CD1c-positive myeloid dendritic cell (primary cell): ENCODE measurements around the gene ADSS1.
A peak's percentile ranks its signal among the peaks of the same experiment; 100 is the strongest.

Source experiments
- DNase-seq: peaks from one replicate; pipeline ENCODE4 v3.0.0-alpha.2; 2016; ENCODE audit errors: extremely low spot score

Gene ADSS1

DNA sequence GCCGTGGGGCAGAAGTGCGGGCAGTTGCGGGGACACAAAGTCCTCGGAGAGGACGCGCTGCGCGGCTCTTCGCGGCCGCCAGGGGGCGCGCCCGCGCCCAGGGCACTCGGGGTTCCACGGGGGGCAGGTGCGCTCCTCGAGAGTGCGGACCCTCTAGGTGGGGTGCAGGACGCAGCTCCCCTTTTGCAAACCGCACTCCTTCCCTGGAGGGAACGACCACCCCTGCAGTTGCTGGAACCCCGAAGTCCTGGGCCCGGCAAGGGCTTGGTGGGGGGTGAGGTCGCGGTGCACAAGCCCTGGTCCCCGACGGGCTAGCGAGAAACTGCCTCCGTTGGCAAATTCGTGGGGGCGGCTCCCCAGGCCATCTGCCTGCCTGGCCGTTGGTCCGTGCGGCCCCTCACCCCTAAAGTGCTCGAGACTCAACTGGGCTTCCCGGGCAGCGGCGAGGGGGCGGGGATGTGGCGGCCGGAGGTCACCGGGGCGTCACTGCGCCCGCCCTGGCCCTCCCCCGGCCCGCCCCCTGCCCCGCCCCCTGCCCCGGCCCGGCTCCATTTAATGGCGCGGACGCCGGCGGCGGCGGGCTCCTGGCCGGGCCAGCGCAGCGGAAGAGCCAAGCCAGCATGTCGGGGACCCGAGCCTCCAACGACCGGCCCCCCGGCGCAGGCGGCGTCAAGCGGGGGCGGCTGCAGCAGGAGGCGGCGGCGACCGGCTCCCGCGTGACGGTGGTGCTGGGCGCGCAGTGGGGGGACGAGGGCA is at the start of gene ADSS1:
Gene ADSS1 (plus strand): TSS at position 579 of the 756 bp plus-strand sequence. CDS start 42 bp downstream, at position 621.
- DNase-seq, result peak; percentile 65

DNA sequence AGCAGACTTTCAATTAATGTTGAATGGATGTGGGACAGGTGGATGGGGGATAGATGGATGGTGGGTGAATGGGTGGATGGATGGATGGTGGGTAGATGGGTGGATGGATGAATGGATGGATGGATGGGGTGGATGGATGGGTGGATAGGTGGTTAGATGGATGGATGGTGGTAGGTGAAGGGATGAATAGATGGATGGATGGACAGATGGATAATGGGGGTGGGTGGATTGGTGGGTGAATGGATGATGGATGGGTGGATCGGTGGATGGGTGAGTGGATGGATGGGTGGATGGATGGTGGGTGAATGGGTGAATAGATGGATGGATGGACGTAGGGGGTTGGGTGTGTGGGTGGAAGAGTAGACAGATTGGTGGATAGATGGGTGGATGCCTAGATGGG is 48.6 kb upstream of the ADSS1 start:
- no peak for DNase-seq

DNA sequence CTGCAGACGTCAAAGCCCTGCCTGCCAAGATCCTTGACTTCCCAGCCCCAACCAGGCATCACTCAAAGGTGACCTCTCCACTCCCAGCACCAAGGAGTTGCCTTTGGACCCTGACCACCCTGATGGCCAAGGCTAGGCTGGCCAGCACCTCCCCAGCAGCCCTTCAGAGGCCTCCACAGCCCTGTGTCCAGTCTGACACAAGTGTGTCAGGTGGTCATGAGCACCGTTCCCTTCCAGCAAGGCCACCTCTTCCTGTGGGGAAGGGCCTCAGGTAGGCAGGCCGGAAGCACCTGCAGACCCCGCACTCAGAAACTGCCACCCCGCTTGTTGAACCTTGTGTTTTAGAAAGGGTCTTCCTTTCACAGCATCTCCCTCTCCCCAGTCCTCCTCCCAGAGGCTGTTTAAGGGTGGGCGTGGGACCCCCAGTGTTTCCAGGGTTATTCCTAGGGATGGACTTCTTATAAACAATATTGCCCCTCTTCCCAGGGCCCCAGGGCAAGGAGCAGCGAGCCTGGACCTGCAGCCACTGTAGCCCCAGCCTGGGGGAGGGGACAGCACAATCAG is 47.8 kb upstream of the ADSS1 start:
- DNase-seq, result no peak

DNA sequence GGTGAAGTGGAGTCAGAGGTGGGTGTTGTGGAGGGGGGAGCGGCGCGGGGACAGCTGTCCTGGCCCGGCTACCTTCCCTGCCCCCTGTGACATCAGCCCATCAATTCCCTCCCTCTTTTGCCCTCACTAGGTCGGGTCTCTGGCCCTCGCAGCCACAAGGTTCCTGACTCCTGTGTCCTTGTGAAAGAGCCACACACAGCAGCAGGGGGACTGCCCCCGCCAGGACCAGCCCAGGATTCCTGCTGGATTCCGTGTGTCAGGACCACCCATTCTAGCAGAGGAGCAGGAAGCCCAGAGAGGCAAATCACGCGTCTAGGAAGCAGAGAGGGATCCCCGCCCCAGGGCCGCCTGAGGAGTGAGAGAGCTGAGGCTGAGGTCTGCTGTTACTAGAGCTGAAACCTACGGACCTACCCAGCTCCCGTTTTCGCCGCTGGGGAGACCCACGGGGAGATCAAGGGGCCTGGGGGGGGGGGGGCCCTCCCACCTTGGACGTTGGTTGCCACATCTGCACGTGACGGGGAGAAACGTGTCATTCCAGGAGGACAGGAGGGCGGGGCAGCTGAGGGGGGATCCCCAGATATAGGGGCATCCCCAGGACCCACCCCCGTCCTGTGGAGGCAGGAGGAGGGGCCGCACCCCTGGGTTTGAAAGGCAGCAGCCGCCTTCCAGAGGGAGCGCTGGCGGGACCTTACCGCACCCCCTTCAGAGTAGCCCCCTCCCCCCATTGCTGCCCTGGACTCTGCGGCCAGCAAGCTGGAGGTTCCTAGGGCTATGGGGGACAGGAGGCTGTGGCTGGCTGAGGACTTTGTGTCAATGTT is 47.1 kb upstream of the ADSS1 start:
- peak; percentile 50 for DNase-seq

DNA sequence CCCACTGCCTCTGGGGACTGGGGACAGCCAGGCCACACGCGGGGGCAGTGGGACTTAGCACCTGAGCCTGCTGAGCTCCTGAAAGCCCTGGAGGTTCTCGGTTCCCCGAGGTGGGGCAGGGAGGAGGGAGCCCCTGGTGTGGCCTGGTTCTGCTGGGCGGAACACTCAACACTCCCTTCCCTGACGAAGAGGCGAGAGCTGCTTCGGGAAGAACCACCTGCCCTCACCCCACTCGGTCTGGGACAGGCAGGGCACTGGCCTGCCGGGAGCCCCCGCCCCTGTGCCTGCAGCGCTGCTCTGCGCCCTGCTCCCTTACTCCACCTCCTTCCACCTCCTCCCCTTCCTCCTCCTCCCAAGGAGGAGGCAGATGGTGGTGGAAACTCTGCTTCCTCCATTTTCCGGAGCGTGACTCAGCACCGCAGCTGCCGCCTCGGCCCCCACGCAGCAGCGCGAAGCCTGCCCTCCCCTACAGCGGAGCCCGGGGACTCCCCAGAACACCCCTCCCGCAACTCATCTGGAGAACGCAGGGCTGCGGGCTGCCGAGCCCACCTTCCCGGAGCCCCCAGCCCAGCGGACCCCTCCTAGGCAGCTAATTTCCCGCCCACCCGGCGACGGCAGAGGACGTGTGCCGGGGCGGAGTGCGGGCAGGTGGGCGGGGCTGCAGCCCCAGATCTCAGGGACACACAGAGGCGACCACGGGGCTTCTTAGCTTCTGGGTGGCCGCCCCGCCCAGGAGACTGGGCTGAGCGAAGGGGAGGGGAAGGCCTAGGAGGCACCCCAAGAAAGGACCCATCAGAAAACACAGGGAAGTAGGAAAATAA is 46.3 kb upstream of the ADSS1 start:
- DNase-seq, result peak; percentile 93

DNA sequence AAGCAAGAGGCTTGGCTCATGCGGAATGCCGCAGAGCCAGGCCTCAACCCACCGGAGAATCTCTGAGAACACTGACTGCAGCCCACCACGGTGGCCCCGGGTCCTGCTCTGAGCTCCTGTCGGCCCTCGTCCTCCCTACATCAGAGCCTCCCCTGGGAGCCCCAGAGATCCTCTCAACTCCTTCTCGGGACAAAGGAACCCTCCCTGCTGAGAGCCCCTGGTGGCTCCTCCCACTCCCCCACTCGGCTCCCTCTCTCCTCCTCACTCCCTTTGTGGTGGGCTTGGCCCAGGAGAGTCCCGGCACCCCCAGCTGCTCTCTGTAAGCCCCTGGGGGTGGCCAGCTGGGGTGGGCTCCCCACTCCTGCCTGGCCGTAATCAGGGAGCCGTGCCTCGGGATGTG is 45.7 kb upstream of the ADSS1 start:
- no peak for DNase-seq

DNA sequence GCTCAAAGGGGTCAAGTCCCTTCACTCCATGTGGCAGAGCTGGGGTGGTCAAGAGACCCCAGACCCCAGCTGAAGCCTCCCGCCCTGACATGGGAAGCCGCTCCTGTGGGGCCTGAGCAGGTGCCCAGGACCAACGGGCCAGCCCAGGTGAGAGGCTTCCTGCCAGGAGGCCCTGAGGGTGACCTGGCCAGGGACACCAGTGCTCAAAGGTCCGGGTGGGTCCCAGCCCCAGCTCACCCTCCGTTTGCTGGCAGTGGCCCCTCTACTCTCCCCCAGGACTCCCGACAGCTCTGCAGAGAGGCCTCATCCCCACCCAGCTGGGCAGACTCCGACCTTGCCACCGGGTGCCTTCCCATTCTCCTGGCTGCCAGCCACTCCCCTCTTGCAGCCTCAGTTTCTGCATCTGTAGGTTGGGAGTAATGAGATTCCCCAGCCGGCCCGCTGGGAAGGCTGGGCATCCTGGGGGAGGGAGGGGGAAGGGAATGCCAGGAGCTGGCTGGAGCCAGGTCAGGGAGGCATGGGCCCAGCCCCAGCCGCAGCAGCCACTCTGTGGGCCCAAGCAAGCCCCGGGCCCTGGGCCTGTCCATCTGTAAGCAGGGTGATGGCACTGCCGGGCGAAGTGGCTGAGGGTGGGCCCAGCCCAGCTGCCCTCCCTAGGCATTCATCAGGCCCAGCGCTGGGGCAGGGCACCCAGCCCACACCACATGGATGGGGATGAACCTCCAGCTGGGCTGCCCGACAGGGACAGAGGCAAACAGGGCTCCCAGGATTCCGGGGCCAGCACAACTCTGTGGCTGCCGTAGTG is 44.9 kb upstream of the ADSS1 start:
- DNase-seq, result no peak

DNA sequence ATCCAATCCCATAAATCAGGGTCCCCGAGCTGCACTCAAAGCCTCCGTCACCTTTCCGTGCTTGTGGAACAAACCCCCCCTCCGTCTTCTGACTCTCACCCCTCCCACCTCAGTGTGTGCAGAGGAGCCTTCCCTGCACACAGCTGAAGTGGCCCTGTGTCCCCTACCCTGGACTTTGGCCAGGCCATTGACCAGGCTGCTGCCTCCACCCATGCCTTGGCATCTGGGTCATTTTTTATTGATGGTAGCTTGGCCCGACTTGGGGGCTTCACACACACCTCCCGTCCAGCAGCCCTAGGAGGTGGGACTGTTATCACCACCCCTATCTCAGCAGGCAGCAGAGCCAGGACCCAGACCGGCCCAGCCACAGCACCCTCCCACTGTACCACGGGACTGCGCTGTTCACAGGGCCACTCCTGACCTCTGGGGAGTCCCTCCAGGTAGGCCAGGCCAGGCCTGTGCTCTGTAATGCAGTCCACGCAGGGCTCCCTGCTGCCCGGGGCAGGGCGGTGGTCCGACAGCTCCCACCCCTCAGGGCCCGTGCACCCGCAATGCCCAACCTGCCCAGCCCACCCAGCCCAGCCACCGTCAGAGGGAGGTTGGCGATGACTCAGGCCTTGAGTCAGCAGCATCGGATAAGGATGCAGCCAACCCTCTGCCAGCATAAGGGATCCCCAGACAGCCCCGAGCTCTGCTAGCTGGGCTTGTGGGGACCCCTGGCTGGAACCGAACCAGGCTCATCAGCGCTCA is 43.8 kb upstream of the ADSS1 start:
- DNase-seq, result peak; percentile 44

DNA sequence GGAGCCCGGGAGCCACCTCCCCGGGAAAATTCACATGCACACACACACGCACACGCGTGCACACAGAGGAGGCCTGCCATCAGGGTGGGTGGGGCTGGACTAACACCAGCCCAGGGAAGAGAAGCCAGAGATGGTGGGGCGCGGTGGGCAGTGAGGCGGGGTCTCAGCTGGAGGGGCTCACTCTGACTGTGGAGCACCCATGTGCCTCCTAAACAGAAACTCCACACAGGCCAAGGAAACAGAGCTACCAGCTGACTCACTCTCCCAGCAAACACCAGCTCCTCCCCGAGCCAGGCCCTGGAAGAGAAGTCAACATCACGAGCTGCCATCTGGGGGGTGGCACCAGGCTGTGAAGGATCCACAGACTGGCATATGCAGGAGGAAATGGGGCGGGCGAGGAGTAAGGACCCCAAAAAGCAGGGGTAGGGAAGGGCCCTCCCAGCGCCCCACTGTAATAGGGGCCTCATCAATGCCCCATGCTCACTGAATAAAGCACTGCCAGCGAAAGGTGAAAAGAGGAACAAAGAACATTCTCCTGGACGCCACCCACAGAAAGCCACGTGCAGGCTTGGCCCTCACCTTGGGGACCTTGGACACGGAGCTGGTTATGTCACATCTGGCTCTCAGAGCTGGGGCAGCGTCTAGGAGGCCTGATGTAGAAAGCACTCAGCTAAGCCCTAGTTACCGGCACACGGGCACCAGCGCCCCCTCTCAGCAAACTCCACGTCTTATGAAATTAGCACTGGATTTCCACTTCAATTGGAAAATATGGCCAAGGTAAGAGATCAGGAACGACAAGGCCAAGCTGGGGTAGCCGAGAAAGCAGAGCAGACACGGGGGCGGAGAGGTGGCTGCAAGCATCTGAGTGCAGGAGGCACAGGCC is 43.0 kb upstream of the ADSS1 start:
- peak; percentile 75 for DNase-seq

DNA sequence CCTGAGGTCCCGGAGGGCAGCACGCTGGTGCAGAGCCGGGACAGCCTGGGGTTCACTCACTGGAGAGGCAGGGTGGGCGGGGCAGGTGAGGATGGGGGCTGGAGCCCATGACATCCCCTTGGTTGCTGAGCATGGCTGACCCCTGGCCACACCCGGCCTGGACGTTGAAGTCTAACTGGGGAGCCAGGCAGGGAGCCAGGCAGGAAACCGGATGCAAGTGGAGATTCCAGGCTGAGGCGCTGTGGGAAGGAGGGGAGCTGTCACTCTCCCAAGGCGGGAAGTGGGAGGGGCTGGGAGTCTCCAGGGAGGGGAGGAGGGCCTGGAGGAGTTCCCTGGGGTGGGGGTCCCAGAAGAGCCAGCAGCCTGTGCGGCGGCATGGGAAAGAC is 42.3 kb upstream of the ADSS1 start:
- no peak for DNase-seq

DNA sequence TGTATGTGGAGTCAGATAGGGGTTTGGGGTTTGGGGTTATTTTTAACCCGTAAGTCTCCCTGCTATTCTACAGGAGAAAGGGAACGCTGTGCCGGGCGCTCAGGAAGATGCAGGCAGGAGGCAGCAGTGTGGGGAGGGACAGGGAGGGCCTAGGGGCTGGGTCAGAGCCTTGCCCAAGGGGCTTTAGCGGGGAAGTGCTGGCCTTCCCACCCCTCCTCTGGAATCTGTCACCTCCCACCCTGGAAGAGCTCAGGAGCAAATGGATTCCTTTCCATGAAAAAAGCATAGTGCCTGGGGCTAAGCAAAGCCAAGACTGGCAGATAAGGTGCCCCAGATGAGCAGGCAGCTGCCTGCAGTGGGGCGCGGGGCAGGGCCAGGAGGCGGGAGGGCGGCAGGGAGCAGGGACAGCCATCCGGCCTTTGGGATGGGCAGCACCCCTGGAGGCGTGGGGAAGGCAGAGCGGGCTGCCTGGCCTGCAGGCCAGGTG is 41.9 kb upstream of the ADSS1 start:
- no peak for DNase-seq

DNA sequence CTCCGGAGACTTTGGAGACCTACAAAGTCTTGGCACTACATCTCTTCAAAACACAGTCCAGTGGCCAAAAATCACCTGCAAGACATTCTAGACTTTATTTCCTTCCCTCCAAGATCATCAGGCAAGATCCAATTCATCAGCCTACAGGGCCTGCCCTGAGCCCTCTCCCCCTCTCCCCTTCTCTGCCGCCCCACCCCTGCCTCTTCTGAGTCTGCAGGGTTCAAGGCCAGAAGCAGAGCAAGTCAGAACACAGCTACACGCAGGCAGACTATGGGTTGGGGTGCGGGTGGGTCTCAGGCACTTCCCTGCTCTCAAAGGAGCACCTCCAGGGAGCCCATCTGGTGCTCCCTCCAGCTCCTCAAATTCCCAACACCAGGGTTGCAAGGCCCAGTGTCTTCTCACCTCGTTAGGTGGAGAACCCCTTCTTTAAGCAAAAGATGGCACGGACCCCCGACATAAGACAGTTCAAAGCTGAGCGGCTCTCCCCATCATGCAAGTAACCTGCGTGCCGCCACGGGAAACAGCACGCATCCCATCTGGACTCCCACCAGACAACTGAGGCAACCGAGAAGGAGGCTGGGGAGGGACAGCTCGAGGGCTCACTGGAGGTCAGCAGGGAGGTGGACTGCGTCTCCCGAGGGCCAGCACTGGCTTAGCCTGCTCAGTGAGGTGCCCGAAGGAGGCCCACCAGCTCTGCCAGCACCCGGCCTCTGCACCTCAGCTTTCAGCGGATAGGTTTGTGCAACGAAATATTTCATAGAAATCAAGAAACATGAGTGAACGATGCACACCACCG is 40.2 kb upstream of the ADSS1 start:
- DNase-seq, result no peak

DNA sequence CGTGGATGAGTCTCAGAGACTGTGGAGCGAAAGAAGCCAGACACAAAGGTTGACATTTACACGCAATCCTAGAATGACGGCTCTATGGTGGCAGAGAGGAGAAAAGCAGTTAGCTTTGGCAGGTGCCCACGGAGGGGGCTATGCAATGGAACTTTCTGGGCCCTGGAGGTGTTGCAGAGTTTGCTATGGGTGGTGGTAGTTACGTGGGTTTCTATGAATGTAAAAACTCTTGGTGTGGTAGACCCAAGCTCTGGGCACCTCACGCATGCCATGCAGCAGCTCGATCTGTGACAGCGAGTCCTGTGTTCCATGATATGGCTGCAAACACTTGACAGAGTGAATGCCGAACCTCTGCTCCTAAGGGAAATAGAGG is 39.6 kb upstream of the ADSS1 start:
- DNase-seq, result no peak

DNA sequence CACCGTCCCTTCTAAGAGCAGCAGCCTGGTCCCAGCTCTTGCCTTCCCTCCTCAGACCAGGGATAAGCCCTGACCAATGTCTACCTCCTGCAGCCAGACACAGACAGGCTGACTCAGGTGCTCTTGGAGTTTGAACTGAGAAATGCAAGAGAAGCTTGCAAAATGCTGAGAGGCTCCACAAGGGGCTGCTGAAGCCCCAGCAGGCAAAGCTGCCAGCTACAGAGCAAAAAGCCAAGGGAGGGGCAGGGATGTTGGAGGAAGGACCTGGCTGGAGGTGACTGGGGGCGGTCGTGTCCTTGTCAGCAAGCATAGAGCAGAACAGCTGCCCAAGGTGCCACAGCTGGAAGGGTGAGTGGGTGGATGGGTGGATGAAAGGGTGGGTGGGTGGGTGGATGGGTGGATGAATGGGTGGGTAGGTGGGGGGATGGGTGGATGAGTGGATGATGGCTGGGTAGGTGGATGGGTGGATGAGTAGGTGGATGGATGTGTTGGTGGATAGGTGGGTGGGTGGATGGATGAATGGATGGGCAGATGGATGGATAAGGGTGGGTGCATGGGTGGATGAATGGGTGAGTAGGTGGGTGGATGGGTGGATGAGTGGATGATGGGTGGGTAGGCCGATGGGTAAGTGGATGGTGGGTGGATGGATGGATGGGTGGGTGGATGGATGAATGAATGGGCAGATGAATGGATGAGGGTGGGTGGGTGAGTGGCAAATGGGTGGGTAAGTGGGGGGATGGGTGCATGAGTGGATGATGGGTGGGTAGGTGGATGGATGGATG is 38.6 kb upstream of the ADSS1 start:
- DNase-seq, result no peak

DNA sequence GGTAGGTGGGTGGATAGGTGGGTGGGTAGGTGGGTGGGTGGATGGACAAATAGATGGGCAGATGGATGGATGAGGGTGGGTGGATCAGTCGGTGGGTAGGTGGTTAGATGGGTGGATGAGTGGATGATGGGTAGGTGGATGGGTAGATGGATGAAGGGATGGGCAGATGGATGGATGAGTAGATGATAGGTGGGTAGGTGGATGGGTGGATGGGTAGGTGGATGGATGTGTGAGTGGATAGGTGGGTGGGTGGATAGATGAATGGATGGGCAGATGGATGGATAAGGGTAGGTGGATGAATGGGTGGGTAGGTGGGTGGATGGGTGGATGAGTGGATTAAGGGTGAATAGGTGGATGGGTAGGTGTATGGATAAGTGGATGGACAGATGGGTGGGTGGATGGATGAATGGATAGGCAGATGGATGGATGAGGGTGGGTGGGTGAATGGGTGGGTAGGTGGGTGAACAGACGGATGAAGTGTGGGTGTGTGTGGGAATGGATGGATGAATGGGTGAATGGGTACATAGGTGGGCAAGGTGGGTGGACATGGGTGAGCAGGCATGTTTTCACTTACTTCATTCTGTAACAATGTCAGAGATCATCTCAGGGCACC is 37.9 kb upstream of the ADSS1 start:
- no peak for DNase-seq

DNA sequence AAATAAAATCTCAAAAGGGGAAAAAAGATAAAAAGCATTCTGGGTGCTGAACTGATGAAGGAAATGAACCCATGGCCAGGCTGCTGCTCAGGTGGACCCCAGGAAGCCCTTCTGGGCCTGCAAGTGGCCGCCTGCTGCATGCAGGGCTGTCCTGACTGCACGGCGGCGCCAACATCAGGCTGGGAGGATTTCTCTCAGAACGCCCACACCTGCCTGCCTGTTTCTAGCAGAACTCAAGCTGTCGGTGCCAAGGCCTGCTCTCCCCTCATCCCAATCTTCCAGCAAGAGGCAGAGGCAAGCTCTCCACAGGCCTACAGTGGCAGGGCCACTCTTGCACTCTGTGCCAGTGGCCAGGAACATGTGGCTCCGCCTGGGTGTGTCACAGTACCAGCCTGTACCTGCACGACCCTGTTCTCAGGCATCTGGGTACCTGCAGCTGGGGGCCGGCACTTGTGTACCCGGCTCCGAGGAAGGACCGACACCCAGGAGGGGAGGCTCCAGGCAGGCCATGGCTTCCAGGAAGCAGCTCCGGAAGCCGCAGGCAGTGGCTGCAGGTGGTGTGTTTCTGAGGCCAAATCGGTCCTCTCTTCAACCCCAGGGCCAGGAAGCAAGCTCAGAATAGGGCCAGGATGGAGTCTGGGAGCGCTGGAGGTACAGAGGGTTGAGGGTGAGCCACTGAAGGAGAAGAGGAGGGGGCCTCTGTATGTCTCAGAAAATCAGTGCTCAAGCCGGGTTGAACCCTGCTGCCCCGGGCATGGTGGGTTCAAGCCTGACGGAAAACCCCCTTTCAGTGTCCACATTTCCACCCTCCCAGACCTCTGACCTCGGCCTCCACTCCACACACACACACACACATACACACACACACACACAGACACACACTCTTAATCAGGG is 37.2 kb upstream of the ADSS1 start:
- DNase-seq, result no peak
